Spinal cord (tissue), 10 donors: ENCODE measurements around the gene ATOSB. TPM values are rescaled to one million over a fixed set of nuclear protein-coding genes. Genes with fewer than 3 reads are reported as not detected.

Source experiments
- DNase-seq, 6 donors: peaks; one replicate each; pipeline versions ENCODE4 v3.0.0 to v3.0.0-alpha.2; 2013 to 2015; ENCODE audit warnings: low spot score in 6 of 6, low read depth in 4 of 6
- H3K27ac ChIP-seq: one replicate; pipeline ENCODE4 v1.5.1; 2013; ENCODE audit warnings: low read depth, low read length, control low read depth
- H3K27me3 ChIP-seq: one replicate; pipeline ENCODE4 v1.6.1; 2013; ENCODE audit warnings: low read length; ENCODE audit not compliant: control insufficient read depth, insufficient read depth
- H3K36me3 ChIP-seq: one replicate; pipeline ENCODE4 v1.6.1; 2013; ENCODE audit warnings: low read length; ENCODE audit not compliant: control insufficient read depth, insufficient read depth
- H3K4me1 ChIP-seq: one replicate; pipeline ENCODE4 v1.6.1; 2013; ENCODE audit warnings: low read length; ENCODE audit not compliant: control insufficient read depth, insufficient read depth
- H3K4me3 ChIP-seq: one replicate; pipeline ENCODE4 v1.5.1; 2013; ENCODE audit warnings: low read depth, low read length, control low read depth
- H3K9me3 ChIP-seq: one replicate; pipeline ENCODE4 v1.6.1; 2013; ENCODE audit warnings: low read length; ENCODE audit not compliant: control insufficient read depth, insufficient read depth
- WGBS: methylation state at CpG from one replicate; pipeline ENCODE4 v1.1.5; 2013; ENCODE audit warnings: missing lambda C conversion rate; ENCODE audit not compliant: insufficient coverage; 5-methylcytosine and 5-hydroxymethylcytosine counted together
- polyA plus RNA-seq, 2 donors: library from polyadenylated mRNA; unstranded; fragments of 120-200 nt; gene quantifications; one replicate each; pipeline ENCODE4 v1.2.1, GENCODE V29; 2013; ENCODE audit not compliant: insufficient read length in 2 of 2
- total RNA-seq, 2 donors: library from RNA; depleted of rRNA in 1 of 2; stranded (reverse); fragments of 120-200 nt in 1 of 2; fragments of >200 nt in 1 of 2; gene quantifications; one replicate each; pipeline versions ENCODE4 v1.2.3 to v1.2.4, GENCODE V29; 2013 to 2014
- donor health status: healthy.

ATOSB gene
- total and polyA plus RNA-seq, 4 donors = 12.2 to 32.2 (median 23.5) TPM

DNA sequence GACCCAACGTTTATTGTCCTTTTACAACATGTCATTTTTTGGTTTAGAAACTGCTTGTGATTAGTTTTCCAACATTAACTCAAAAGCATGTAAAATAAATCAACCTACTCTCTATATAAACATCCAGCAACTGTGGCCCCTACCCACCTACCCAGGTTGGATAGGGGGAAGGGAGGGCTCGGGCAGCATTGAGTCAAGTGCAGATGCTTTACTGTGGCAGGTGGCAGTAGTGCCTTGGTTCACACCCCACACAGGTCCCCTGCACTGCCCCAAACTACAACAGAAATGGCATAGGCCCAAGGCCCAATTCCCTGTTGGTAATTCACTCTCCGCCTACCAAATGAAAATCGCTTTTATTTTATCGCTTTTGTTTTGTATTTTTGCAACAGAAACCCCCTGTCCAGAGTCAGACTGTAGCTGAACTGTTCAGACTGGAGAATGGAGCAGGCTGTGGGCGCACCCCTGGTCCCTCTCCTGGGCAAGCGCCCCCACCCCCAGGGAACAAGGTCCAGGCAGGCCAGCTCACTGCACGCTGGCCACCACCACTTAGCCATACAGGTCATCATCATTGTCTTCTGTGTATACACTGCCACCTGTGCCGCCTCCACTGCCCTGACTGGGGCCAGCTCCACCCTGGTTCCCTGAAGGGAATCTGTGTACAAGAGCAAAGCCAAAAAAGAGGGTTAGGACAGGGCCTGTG is 58.9 kb downstream of the ATOSB start:
- Histone ChIP-seq H3K4me3 (no peak overlapping the region), H3K36me3 (peaks cover 71% of the 10 kb centered on the region), H3K9me3 (no peaks in the 10 kb centered on the region), H3K27me3 (no peaks in the 10 kb centered on the region), H3K27ac (no peak overlapping the region), H3K4me1 (no peaks in the 10 kb centered on the region)
- 100% methylated on average over 4 of the region's 9 CpGs for WGBS
- no peak for DNase-seq

DNA sequence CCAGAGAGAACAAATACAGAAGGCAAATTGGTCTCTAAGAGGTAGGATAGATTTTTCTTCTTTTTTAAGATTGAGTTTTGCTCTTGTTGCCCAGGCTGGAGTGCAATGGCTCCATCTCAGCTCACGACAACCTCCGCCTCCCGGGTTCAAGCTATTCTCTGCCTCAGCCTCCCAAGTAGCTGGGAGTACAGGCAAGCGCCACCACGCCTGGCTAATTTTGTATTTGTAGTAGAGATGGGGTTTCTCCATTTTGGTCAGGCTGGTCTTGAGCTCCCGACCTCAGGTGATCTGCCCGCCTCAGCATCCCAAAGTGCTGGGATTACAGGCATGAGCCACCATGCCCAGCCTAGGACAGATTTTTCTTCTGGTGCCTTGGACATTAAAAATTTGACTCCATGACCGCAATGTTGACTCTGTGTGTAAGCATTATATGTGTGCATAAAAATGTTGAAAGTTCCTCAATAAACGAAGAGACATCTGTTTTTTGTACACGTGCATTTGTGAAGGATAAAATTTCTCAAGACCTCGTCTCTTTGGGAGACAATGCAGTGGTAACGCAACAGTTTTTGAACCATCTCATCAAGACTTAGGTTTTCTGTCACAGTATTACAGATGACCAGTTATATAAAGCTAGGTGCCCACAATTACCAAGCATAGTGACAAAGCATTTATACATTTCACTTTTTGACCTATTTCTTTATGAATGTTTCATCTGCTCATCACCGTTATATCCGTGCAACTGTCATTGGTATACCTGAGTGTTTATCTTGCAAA is 60.6 kb downstream of the ATOSB start:
- H3K9me3 ChIP-seq = no peaks in the 10 kb centered on the region
- no peaks in the 10 kb centered on the region for H3K27me3 ChIP-seq
- DNase-seq = no peak
- no peak overlapping the region for H3K4me3 ChIP-seq
- H3K27ac ChIP-seq = no peak overlapping the region
- peaks cover 63% of the 10 kb centered on the region for H3K36me3 ChIP-seq
- over 99% methylated on average over 8 of the region's 14 CpGs for WGBS
- no peaks in the 10 kb centered on the region for H3K4me1 ChIP-seq

DNA sequence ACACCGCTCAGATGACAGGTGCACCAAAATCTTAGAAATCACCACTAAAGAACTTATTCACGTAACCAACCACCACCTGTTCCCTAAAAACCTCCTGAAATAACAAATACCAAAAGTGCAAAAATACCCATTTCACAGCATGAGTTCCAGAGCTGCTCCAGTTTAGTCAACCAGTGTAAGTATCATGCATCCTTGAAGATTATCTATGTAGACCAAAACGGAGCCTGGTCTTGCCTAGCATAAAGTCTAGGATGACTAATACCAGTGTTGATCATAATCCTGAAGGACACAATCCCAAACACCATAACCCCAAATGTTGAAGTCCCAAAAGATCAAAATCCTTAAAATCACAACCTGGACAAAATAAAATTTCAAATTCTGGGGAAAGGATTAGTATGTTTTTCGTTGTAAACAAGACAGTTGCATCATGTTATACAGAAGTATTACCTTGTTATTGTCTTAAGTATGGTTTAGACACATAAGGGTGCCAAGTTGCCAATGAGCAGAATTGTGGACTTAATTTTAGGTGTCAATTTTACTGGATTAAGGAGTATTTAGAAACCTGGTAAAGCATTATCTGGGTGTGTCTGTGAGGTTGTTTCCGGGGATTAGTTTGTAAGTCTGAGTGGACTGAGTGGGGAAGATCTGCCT is 61.4 kb downstream of the ATOSB start:
- peaks cover 63% of the 10 kb centered on the region for H3K36me3 ChIP-seq
- no peaks in the 10 kb centered on the region for H3K4me1 ChIP-seq
- H3K27me3 ChIP-seq = no peaks in the 10 kb centered on the region
- 79% methylated on average over 4 of the region's 5 CpGs for WGBS
- no peaks in the 10 kb centered on the region for H3K9me3 ChIP-seq
- H3K27ac ChIP-seq = no peak overlapping the region
- H3K4me3 ChIP-seq = no peak overlapping the region
- DNase-seq = no peak

Other genes starting within 250 kb of the ATOSB start
- gene PHF24, start 157.6 kb downstream of the ATOSB start, total RNA-seq = 10 to 100 TPM in 1 of 2 donors, 1 to 10 TPM in 1; 7.7 to 36.0 TPM
- 10 to 100 TPM; 46.0 to 48.6 TPM for gene PHF24, start 157.6 kb downstream of the ATOSB start, polyA plus RNA-seq
- gene DNAJB5, start 126.1 kb downstream of the ATOSB start, total RNA-seq = 10 to 100 TPM; 16.9 to 18.9 TPM
- gene DNAJB5, start 126.1 kb downstream of the ATOSB start, polyA plus RNA-seq = 10 to 100 TPM; 53.1 to 54.6 TPM
- gene VCP, start 43.2 kb downstream of the ATOSB start, total RNA-seq = 100 to 1,000 TPM; 201 to 281 TPM
- gene VCP, start 43.2 kb downstream of the ATOSB start, polyA plus RNA-seq = 100 to 1,000 TPM; 229 to 233 TPM
- gene FANCG, start 35.9 kb downstream of the ATOSB start, total RNA-seq = 10 to 100 TPM; 15.9 to 30.1 TPM
- 10 to 100 TPM; 46.8 to 49.3 TPM for gene FANCG, start 35.9 kb downstream of the ATOSB start, polyA plus RNA-seq
- gene PIGO, start 19.3 kb downstream of the ATOSB start, total RNA-seq = 10 to 100 TPM; 12.2 to 22.9 TPM
- gene PIGO, start 19.3 kb downstream of the ATOSB start, polyA plus RNA-seq = 10 to 100 TPM; 17.7 to 28.1 TPM
- gene STOML2, start 12.7 kb downstream of the ATOSB start, total RNA-seq = 100 to 1,000 TPM in 1 of 2 donors, 10 to 100 TPM in 1; 61.2 to 102 TPM
- gene STOML2, start 12.7 kb downstream of the ATOSB start, polyA plus RNA-seq = 10 to 100 TPM; 73.3 to 79.1 TPM
- 10 to 100 TPM; 20.2 to 37.9 TPM for gene UNC13B, start 46.1 kb upstream of the ATOSB start, total RNA-seq
- 10 to 100 TPM; 24.2 to 25.6 TPM for gene UNC13B, start 46.1 kb upstream of the ATOSB start, polyA plus RNA-seq